ENCODE results near the gene SIVA1. TPM values are rescaled to one million over a fixed set of nuclear protein-coding genes. Genes with fewer than 3 reads are reported as not detected.

Gene SIVA1
- total RNA-seq, 4 donors from 2014 or later: 228 to 357 (median 264) TPM

DNA sequence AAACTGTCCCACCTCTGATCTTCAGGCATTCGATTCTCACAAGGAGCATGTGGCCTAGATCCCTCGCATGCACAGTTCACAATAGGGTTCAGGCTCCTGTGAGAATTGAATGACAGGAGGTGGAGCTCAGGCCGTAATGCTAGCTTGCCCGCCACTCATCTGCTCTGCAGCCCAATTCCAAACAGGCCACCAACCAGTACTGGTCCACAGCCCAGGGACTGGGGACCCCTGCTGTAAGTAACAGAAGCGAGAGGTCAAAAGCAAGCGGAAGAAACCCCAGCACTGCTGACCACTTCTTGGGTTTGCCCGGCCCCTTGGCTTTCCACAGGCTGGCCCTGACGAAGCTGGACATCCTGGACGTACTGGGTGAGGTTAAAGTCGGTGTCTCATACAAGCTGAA lies 8.5 kb upstream of the SIVA1 start:
- ATAC-seq: no peak
- H3K36me3 ChIP-seq: peaks cover 0 to 52% of the 10 kb centered on the region in 2 donors
- peak overlapping the region; percentile 91 to 96 (median 95) for H3K27ac ChIP-seq

DNA sequence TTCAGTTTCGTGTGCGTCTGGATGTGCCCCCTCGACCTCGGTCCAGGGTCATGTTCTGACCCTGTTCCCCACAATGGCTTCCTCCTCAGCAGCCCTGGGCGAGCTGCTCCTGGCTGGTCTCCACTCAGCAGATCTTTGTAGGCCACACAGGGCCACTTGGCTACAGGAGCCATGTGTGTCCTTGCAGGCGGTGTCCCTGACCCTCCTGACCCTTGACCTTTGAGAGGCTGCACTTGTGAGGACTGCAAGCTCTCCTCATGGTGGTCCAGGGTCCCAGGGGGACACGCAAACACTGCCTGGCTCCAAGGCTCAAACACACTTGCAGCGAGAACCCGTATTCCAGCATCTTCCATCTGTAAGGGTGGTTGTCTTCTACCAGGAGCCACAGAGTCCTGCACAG lies 7.5 kb upstream of the SIVA1 start:
- H3K4me1 ChIP-seq: peaks cover 21 to 38% of the 10 kb centered on the region in 2 donors
- in situ Hi-C loops (cut with MboI; ENCODE audit: low sequenced_read_pairs in 4 of 4): no loop called here
- DNase-seq (no peak), ATAC-seq (no peak)
- peak overlapping the region; percentile 82 to 96 (median 95) for H3K27ac ChIP-seq
- H3K27me3 ChIP-seq: no peaks in the 10 kb centered on the region
- H3K9me3 ChIP-seq: no peaks in the 10 kb centered on the region
- no peak overlapping the region for H3K4me3 ChIP-seq
- TF ChIP-seq POLR2A (IDR thresholded peaks at IDR 0.05): no peak
- TF ChIP-seq, protein P1, sequence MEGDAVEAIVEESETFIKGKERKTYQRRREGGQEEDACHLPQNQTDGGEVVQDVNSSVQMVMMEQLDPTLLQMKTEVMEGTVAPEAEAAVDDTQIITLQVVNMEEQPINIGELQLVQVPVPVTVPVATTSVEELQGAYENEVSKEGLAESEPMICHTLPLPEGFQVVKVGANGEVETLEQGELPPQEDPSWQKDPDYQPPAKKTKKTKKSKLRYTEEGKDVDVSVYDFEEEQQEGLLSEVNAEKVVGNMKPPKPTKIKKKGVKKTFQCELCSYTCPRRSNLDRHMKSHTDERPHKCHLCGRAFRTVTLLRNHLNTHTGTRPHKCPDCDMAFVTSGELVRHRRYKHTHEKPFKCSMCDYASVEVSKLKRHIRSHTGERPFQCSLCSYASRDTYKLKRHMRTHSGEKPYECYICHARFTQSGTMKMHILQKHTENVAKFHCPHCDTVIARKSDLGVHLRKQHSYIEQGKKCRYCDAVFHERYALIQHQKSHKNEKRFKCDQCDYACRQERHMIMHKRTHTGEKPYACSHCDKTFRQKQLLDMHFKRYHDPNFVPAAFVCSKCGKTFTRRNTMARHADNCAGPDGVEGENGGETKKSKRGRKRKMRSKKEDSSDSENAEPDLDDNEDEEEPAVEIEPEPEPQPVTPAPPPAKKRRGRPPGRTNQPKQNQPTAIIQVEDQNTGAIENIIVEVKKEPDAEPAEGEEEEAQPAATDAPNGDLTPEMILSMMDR (IDR thresholded peaks at IDR 0.05 in 4 of 5, conservative IDR thresholded peaks at IDR 0.05 in 1 of 5): no peak
- H3K36me3 ChIP-seq: peaks cover 0 to 42% of the 10 kb centered on the region in 2 donors
- intact Hi-C loops (cut with DNase I; ENCODE audit: low total_unique reads): no loop called here

More for the DNA sequence above, 8.5 kb upstream of the SIVA1 start:
- Histone ChIP-seq H3K9me3 (no peaks in the 10 kb centered on the region), H3K4me3 (no peak overlapping the region), H3K4me1 (peaks cover 17 to 31% of the 10 kb centered on the region in 2 donors), H3K27me3 (no peaks in the 10 kb centered on the region)
- in situ Hi-C loops (cut with MboI; ENCODE audit: low sequenced_read_pairs in 4 of 4): no loop called here
- DNase-seq: no peak
- TF ChIP-seq POLR2A (IDR thresholded peaks at IDR 0.05): no peak
- TF ChIP-seq, protein P1 (IDR thresholded peaks at IDR 0.05 in 4 of 5, conservative IDR thresholded peaks at IDR 0.05 in 1 of 5): no peak
- intact Hi-C loops (cut with DNase I; ENCODE audit: low total_unique reads): no loop called here

DNA sequence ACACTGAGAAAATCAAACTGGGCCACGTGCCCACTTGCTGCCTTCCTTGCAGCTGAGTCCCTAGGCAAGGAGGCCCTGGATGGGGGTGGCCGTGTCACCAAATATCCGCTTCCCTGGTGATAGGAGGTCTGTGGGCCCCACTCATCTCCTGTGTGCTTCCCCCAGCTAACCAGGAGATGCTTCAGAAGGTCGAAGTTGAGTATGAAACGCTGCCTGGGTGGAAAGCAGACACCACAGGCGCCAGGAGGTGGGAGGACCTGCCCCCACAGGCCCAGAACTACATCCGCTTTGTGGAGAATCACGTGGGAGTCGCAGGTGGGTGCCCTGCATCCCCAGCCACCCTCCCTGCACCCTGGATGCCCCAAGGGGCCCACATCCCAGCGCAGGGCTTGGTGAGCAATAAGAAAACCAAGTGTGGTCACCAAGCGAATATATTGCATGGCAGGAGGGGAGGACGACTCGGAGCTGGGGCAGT lies 6.8 kb upstream of the SIVA1 start:
- DNase-seq (peak in 1 of 2 donors; percentile 21), ATAC-seq (no peak)
- in situ Hi-C loops (cut with MboI; ENCODE audit: low sequenced_read_pairs in 4 of 4): no loop called here

DNA sequence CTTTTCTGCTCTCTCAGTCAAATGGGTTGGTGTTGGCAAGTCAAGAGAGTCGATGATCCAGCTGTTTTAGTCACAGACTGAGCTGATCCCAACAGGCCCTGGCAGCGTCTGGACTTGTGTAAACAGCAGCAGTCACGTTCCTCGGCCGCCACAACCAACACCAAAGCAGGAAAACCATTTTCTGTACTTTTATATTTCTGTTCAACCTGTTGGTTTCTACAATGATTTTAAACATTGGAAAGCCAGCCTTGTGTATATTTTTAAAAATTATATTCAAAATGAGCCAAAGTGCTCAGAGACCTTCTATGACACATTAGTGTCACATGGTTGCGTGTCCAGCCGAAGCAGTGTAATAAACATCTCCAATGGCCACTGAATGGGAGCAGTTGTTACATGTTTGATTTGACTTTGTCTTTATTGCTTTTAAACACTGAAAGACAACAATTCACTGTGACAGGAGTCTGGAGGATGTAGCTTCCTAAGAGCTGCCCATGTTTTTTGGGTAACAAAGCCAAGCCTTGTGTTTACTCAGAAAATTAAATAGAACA lies 5.9 kb upstream of the SIVA1 start:
- ATAC-seq: peak; percentile 40 to 50
- Histone ChIP-seq H3K27ac (peak overlapping the region; percentile 82 to 96 (median 95)), H3K4me3 (no peak overlapping the region), H3K9me3 (no peaks in the 10 kb centered on the region), H3K36me3 (peaks cover 0 to 28% of the 10 kb centered on the region in 2 donors), H3K27me3 (no peaks in the 10 kb centered on the region), H3K4me1 (peaks cover 22 to 38% of the 10 kb centered on the region in 2 donors)
- DNase-seq: peak; percentile 36 to 73
- in situ Hi-C loops (cut with MboI; ENCODE audit: low sequenced_read_pairs in 4 of 4): no loop called here
- intact Hi-C loops (cut with DNase I; ENCODE audit: low total_unique reads): no loop called here
- no peak for TF ChIP-seq POLR2A (IDR thresholded peaks at IDR 0.05)
- TF ChIP-seq, protein P1 (IDR thresholded peaks at IDR 0.05 in 4 of 5, conservative IDR thresholded peaks at IDR 0.05 in 1 of 5): no peak

More for the DNA sequence above, 6.8 kb upstream of the SIVA1 start:
- no peaks in the 10 kb centered on the region for H3K27me3 ChIP-seq
- intact Hi-C loops (cut with DNase I; ENCODE audit: low total_unique reads): no loop called here
- no peak overlapping the region for H3K4me3 ChIP-seq
- no peak for TF ChIP-seq POLR2A (IDR thresholded peaks at IDR 0.05)
- TF ChIP-seq, protein P1 (IDR thresholded peaks at IDR 0.05 in 4 of 5, conservative IDR thresholded peaks at IDR 0.05 in 1 of 5): no peak
- H3K36me3 ChIP-seq: peaks cover 0 to 35% of the 10 kb centered on the region in 2 donors
- H3K27ac ChIP-seq: peak overlapping the region; percentile 82 to 96 (median 95)
- peaks cover 21 to 38% of the 10 kb centered on the region in 2 donors for H3K4me1 ChIP-seq
- no peaks in the 10 kb centered on the region for H3K9me3 ChIP-seq
